Fibroblast of skin of right biceps (primary cell): Measurements from ENCODE around the gene UGT1A1.

Experiments used
- DNase-seq: peaks from one replicate; pipeline ENCODE4 v3.0.0-alpha.2; 2013

Gene UGT1A1

GRCh38 chr2:233818639-233819621 lies 58.9 kb downstream of the UGT1A1 start:
- DNase-seq, result no peak

DNA sequence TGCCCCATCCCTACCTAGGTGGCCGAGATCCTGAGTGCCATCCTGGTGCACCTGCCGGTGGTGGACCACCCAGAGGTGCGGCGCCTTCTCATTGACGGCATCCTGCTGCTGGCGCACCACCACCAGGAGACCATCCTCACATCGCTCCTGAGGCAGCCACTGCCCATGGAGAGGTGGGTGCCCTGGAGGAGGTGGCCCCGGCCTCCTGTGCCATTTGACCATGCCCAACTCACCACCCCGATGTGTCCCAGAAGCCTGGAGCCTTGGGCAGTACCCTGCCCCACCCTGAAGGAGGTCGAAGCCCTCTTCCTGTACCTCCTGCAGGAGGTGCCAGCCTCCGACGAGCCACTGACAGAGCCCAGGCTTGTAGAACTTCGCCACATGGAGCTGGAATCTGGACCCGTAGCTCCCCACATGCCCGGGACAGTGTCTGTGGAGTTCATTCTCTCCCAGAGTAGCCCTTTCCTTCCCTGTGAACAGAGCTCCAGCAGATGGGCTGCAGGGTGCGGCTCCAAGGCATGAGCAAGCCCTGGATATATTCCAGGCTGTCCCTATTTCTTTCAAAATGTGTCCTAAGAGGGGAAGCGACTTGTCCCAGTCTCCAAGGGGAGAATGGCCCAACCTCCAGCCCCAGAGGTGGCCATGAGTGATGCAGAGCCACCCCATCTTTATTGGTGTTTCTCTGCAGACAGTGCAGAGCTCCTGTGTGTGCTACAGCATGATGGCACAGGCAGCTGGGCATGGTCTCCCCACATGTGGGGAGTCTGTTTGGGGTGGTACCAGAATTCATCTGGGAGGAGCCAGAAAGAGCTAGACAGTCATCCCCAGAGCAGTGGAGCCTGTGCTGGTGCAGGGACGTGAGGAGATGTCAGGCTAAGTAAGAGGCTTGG lies 60.1 kb downstream of the UGT1A1 start:
- DNase-seq, result no peak

GRCh38 chr2:233820774-233821105 lies 60.7 kb downstream of the UGT1A1 start:
- DNase-seq, result no peak

GRCh38 chr2:233821196-233821595 lies 61.1 kb downstream of the UGT1A1 start:
- DNase-seq, result no peak

GRCh38 chr2:233821709-233822100 lies 61.6 kb downstream of the UGT1A1 start:
- DNase-seq, result no peak

GRCh38 chr2:233822101-233822771 lies 62.2 kb downstream of the UGT1A1 start:
- DNase-seq, result no peak
